ENCODE results near the gene THRAP3. TPM values are rescaled to one million over a fixed set of nuclear protein-coding genes. Genes with fewer than 3 reads are reported as not detected.

The THRAP3 gene
- total RNA-seq, 1 experiment from 2014 or later: 133 TPM

DNA sequence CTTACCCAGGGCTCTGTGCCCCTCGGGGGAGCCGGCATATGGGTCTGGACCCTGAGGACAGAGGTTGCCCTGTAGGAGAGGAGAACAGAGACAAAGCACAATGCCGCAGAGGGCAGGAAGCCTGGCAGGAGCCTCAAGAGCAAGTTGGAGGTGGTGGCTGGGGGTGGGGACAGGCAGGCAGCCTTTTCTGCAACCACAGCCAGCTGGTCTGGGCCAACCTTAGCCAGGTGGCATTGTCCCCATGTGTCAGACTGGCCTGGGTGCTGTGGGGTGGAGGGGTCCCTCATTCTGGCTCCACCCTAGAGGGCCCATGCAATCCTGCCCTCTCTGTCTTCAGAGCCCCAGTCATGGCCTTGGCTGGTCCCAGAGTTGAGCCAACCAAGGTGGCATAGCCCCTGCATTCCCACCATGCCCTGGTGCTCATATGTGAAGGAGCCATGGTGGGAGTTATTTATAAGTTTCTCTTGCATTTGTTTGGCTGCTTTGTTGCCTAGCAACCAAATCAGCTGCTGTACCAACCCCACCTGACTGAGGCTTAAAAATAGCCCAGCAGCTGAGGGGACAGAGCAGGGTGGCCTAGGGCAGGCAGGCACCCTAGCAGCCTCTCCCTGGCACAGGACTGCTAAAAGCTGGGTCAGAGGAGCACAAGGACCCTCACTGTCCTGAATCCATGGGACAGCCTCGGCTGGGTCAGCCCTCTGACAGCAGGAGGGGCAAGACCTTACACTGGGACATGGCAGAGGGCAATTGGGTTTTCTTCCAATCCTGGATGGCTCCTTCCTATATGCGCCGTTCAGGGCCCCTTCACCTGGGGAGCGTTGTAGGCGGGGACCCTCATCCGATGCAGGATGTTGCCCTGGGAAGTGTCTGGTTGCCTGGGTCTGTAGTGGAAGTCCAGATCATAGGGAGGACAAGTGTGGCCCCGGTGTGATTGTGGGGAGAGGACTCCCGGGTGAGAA, 48.8 kb upstream of the THRAP3 start:
- no peaks in the 10 kb centered on the region for H3K4me1 ChIP-seq (ENCODE audit: insufficient read depth, low read length, poor library complexity, severe bottlenecking)
- BruUV-seq (replicated peaks): no TSS peak
- ChIA-PET CTCF (no interaction called here), POLR2A (ENCODE audit: low non-redundant PET) (no interaction called here)
- H3K36me3 ChIP-seq (ENCODE audit: insufficient read depth, low read length, poor library complexity, severe bottlenecking): peaks cover 88% of the 10 kb centered on the region
- intact Hi-C loops (cut with micrococcal nuclease; ENCODE audit: unreplicated experiment): no loop called here
- TF ChIP-seq EZH2 (IDR thresholded peaks at IDR 0.05; ENCODE audit: borderline replicate concordance, low read depth, low read length, poor library complexity, severe bottlenecking): no peak
- TF ChIP-seq, protein P1, sequence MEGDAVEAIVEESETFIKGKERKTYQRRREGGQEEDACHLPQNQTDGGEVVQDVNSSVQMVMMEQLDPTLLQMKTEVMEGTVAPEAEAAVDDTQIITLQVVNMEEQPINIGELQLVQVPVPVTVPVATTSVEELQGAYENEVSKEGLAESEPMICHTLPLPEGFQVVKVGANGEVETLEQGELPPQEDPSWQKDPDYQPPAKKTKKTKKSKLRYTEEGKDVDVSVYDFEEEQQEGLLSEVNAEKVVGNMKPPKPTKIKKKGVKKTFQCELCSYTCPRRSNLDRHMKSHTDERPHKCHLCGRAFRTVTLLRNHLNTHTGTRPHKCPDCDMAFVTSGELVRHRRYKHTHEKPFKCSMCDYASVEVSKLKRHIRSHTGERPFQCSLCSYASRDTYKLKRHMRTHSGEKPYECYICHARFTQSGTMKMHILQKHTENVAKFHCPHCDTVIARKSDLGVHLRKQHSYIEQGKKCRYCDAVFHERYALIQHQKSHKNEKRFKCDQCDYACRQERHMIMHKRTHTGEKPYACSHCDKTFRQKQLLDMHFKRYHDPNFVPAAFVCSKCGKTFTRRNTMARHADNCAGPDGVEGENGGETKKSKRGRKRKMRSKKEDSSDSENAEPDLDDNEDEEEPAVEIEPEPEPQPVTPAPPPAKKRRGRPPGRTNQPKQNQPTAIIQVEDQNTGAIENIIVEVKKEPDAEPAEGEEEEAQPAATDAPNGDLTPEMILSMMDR (conservative IDR thresholded peaks at IDR 0.05; ENCODE audit: low read depth, low read length): no peak
- no peaks in the 10 kb centered on the region for H3K27me3 ChIP-seq (replicated peaks; ENCODE audit: insufficient read depth, low read depth, low read length, poor library complexity)
- no peak overlapping the region for H3K4me3 ChIP-seq (ENCODE audit: low read depth, low read length, poor library complexity, severe bottlenecking)
- no peak overlapping the region for H3K27ac ChIP-seq (ENCODE audit: low read depth, low read length, poor library complexity, severe bottlenecking)
- no peaks in the 10 kb centered on the region for H3K9me3 ChIP-seq (ENCODE audit: low read depth, low read length, poor library complexity, severe bottlenecking)
- DNase-seq (ENCODE audit: low spot score): no peak

DNA sequence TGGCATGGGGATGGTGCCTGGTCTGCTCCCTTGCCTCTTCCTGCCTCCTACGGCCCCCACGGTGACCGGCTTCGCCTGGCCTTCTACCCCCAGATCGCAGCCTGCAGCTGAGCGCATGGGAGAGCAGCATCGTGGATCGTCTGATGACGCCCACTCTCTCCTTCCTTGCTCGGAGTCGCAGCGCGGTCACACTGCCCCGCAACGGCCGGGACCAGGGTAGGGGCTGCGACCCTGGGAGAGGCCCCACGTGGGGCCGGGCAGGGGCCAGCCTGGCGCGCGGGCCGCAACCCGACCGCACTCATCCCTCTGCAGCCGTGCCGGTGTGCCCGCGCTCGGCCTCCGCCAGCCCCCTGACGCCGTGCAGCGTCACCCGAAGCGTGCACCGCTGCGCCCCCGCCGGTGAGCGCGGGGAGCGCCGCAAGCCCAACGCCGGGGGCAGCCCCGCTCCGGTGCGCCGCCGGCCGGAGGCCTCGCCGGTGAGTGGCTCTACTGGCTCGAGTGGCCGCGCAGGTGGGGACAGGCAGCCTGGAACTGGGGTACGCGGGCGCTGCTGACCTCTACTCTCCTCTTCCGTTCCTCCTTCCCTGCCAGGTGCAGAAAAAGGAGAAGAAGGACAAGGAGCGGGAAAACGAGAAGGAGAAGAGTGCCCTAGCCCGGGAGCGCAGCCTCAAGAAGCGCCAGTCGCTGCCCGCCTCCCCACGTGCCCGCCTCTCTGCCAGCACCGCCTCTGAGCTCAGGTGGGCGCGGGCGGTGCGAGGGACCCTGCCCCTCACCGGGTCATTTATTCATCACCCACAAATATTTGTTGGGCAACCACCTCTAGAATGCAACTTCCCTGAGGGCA, 47.9 kb upstream of the THRAP3 start:
- Histone ChIP-seq H3K27me3 (replicated peaks; ENCODE audit: insufficient read depth, low read depth, low read length, poor library complexity) (no peaks in the 10 kb centered on the region), H3K27ac (ENCODE audit: low read depth, low read length, poor library complexity, severe bottlenecking) (no peak overlapping the region), H3K9me3 (ENCODE audit: low read depth, low read length, poor library complexity, severe bottlenecking) (no peaks in the 10 kb centered on the region), H3K4me3 (ENCODE audit: low read depth, low read length, poor library complexity, severe bottlenecking) (no peak overlapping the region), H3K36me3 (ENCODE audit: insufficient read depth, low read length, poor library complexity, severe bottlenecking) (peaks cover 91% of the 10 kb centered on the region), H3K4me1 (ENCODE audit: insufficient read depth, low read length, poor library complexity, severe bottlenecking) (no peaks in the 10 kb centered on the region)
- no peak for DNase-seq (ENCODE audit: low spot score)
- POLR2A ChIA-PET (ENCODE audit: low non-redundant PET): no interaction called here
- intact Hi-C loops (cut with micrococcal nuclease; ENCODE audit: unreplicated experiment): no loop called here
- CTCF ChIA-PET: no interaction called here
- BruUV-seq (replicated peaks): no TSS peak
- TF ChIP-seq, protein P1 (conservative IDR thresholded peaks at IDR 0.05; ENCODE audit: low read depth, low read length): no peak
- TF ChIP-seq EZH2 (IDR thresholded peaks at IDR 0.05; ENCODE audit: borderline replicate concordance, low read depth, low read length, poor library complexity, severe bottlenecking): no peak

DNA sequence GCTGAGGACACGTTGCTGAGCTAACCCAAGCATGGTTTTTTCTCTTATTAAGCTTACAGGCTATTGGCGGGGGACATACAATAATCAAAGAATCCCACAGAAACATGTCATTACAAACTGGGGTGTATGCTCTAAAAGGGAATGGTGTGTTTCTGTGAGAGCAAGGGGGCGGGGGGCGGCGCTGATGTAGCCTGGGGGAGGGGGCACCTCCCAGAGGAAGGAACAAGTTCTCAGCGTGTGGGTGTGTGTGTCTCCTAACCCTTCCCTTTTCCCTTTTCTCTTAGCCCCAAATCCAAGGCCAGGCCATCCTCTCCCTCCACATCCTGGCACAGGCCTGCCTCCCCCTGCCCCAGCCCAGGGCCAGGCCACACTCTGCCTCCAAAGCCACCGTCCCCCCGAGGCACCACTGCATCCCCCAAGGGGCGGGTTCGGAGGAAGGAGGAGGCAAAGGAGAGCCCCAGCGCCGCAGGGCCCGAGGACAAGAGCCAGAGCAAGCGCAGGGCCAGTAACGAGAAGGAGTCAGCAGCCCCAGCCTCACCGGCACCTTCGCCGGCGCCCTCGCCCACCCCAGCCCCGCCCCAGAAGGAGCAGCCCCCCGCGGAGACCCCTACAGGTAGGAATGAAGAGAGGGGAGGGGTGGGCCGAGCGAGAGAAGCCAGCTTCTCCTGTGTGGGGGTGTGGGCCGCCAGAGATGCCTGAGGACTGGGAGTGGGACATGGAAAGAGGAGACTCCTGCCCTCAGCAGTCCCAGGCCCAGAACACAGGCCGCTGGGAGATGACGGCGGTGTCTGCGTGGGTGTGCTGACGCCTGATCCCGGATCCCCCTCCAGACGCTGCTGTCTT, 46.4 kb upstream of the THRAP3 start:
- intact Hi-C loops (cut with micrococcal nuclease; ENCODE audit: unreplicated experiment): no loop called here
- no peak for TF ChIP-seq EZH2 (IDR thresholded peaks at IDR 0.05; ENCODE audit: borderline replicate concordance, low read depth, low read length, poor library complexity, severe bottlenecking)
- TF ChIP-seq, protein P1 (conservative IDR thresholded peaks at IDR 0.05; ENCODE audit: low read depth, low read length): no peak
- DNase-seq (ENCODE audit: low spot score): no peak
- Histone ChIP-seq H3K4me3 (ENCODE audit: low read depth, low read length, poor library complexity, severe bottlenecking) (no peak overlapping the region), H3K36me3 (ENCODE audit: insufficient read depth, low read length, poor library complexity, severe bottlenecking) (peaks cover 79% of the 10 kb centered on the region), H3K27me3 (replicated peaks; ENCODE audit: insufficient read depth, low read depth, low read length, poor library complexity) (no peaks in the 10 kb centered on the region), H3K9me3 (ENCODE audit: low read depth, low read length, poor library complexity, severe bottlenecking) (no peaks in the 10 kb centered on the region), H3K4me1 (ENCODE audit: insufficient read depth, low read length, poor library complexity, severe bottlenecking) (no peaks in the 10 kb centered on the region), H3K27ac (ENCODE audit: low read depth, low read length, poor library complexity, severe bottlenecking) (no peak overlapping the region)
- ChIA-PET POLR2A (ENCODE audit: low non-redundant PET) (no interaction called here), CTCF (interaction anchor here (0.6 kb wide), 1 partner anchor 28 kb away, joined by 6 read pairs; the partner anchor contains the start of gene TRAPPC3)
- no TSS peak for BruUV-seq (replicated peaks)
